SK-N-SH treated with all-trans-retinoic acid at 6 μM for 48 hours (cell line): ENCODE data around the gene KCND2.

ENCODE experiments used
- ATAC-seq: fragments of 200-7000 bp; cut with Tn5 transposase; 3 replicates; pipeline ENCODE4 v1.9.1; 2020; ENCODE audit warnings: mild to moderate bottlenecking, moderate library complexity
- ARNTL ChIP-seq: fragments of 450-650 bp; formaldehyde crosslinking; IDR thresholded peaks from 2 replicates; pipeline ENCODE4 v1.5.0; 2020; ENCODE audit warnings: low read depth, mild to moderate bottlenecking, moderate library complexity, borderline replicate concordance
- BACH2 ChIP-seq: fragments of 250-450 bp; sonication (Bioruptor Pico); IDR thresholded peaks from 2 replicates; pipeline ENCODE4 v1.9.0; 2021; ENCODE audit warnings: mild to moderate bottlenecking, borderline replicate concordance
- CREB5 ChIP-seq: fragments of 250-450 bp; sonication (Bioruptor Pico); IDR thresholded peaks from 2 replicates; pipeline ENCODE4 v1.5.1; 2020; ENCODE audit warnings: low read depth, mild to moderate bottlenecking, moderate library complexity
- CSDC2 ChIP-seq: fragments of 250-450 bp; sonication (Bioruptor Pico); IDR thresholded peaks from 2 replicates; pipeline ENCODE4 v1.5.0; 2020; ENCODE audit warnings: mild to moderate bottlenecking, moderate library complexity
- CSRNP3 ChIP-seq: fragments of 250-450 bp; sonication (Bioruptor Pico); IDR thresholded peaks from 2 replicates; pipeline ENCODE4 v1.5.1; 2021; ENCODE audit warnings: mild to moderate bottlenecking, moderate library complexity
- ESRRG ChIP-seq: fragments of 250-450 bp; sonication (Bioruptor Pico); IDR thresholded peaks from 2 replicates; pipeline ENCODE4 v1.6.1; 2021; ENCODE audit warnings: mild to moderate bottlenecking
- GLIS3 ChIP-seq: fragments of 250-450 bp; sonication (Bioruptor Pico); IDR thresholded peaks from 2 replicates; pipeline ENCODE4 v1.5.0; 2020; ENCODE audit warnings: mild to moderate bottlenecking, moderate library complexity
- ISL1 ChIP-seq: fragments of 250-450 bp; sonication (Bioruptor Pico); IDR thresholded peaks from 2 replicates; pipeline ENCODE4 v2.1.2; 2022; ENCODE audit warnings: mild to moderate bottlenecking, moderate library complexity
- OSR1 ChIP-seq: fragments of 250-450 bp; sonication (Bioruptor Pico); IDR thresholded peaks from 2 replicates; pipeline ENCODE4 v1.8.0; 2022; ENCODE audit warnings: moderate library complexity, mild to moderate bottlenecking, inconsistent platforms
- PATZ1 ChIP-seq: fragments of 250-450 bp; sonication (Bioruptor Pico); IDR thresholded peaks from 2 replicates; pipeline ENCODE4 v1.8.0; 2020; ENCODE audit warnings: mild to moderate bottlenecking, moderate library complexity, borderline replicate concordance
- POU6F1 ChIP-seq: fragments of 250-450 bp; sonication (Bioruptor Pico); IDR thresholded peaks from 2 replicates; pipeline ENCODE4 v1.8.0; 2021; ENCODE audit warnings: low read depth, mild to moderate bottlenecking, moderate library complexity, borderline replicate concordance
- PPARA ChIP-seq: fragments of 250-450 bp; sonication (Bioruptor Pico); IDR thresholded peaks from 2 replicates; pipeline ENCODE4 v1.5.0; 2020; ENCODE audit warnings: mild to moderate bottlenecking, borderline replicate concordance
- RARB ChIP-seq: fragments of 250-450 bp; sonication (Bioruptor Pico); IDR thresholded peaks from 2 replicates; pipeline ENCODE4 v1.8.0; 2021; ENCODE audit warnings: mild to moderate bottlenecking, moderate library complexity
- SNAI2 ChIP-seq: fragments of 250-450 bp; sonication (Bioruptor Pico); IDR thresholded peaks from 2 replicates; pipeline ENCODE4 v1.5.0; 2020; ENCODE audit warnings: mild to moderate bottlenecking, moderate library complexity
- TOX ChIP-seq: fragments of 250-450 bp; sonication (Bioruptor Pico); IDR thresholded peaks from 2 replicates; pipeline ENCODE4 v1.8.0; 2021; ENCODE audit warnings: mild to moderate bottlenecking, moderate library complexity, borderline replicate concordance
- ZC3H10 ChIP-seq: fragments of 250-450 bp; sonication (Bioruptor Pico); IDR thresholded peaks from 2 replicates; pipeline ENCODE4 v1.5.1; 2021; ENCODE audit warnings: mild to moderate bottlenecking, moderate library complexity
- ZFP3 ChIP-seq: fragments of 250-450 bp; sonication (Bioruptor Pico); IDR thresholded peaks from 2 replicates; pipeline ENCODE4 v1.5.0; 2020; ENCODE audit warnings: mild to moderate bottlenecking, moderate library complexity
- ZFP30 ChIP-seq: fragments of 450-650 bp; formaldehyde crosslinking; IDR thresholded peaks from 2 replicates; pipeline ENCODE4 v1.5.0; 2022; ENCODE audit warnings: mild to moderate bottlenecking, moderate library complexity
- ZNF565 ChIP-seq: fragments of 450-650 bp; formaldehyde crosslinking; conservative IDR thresholded peaks from 2 replicates; pipeline ENCODE4 v1.5.0; 2020; ENCODE audit warnings: low read depth, mild to moderate bottlenecking, moderate library complexity
- ZNF70 ChIP-seq: fragments of 450-650 bp; formaldehyde crosslinking; IDR thresholded peaks from 2 replicates; pipeline ENCODE4 v1.5.0; 2020; ENCODE audit warnings: mild to moderate bottlenecking, moderate library complexity
- ZNF8 ChIP-seq: fragments of 450-650 bp; formaldehyde crosslinking; IDR thresholded peaks from 2 replicates; pipeline ENCODE4 v1.5.0; 2020; ENCODE audit warnings: mild to moderate bottlenecking, moderate library complexity

The KCND2 gene

GRCh38 chr7:120278773-120279172, 5.8 kb downstream of the KCND2 start:
- TF ChIP-seq RARB (CRISPR knock-in tag), result no peak
- TF ChIP-seq TOX (CRISPR knock-in tag), result no peak
- no peak for TF ChIP-seq CSRNP3 (CRISPR knock-in tag)
- no peak for TF ChIP-seq GLIS3 (CRISPR knock-in tag)
- no peak for TF ChIP-seq ZNF70
- TF ChIP-seq BACH2 (CRISPR knock-in tag), result no peak
- no peak for TF ChIP-seq ESRRG
- no peak for TF ChIP-seq ZNF8
- no peak for TF ChIP-seq PPARA (CRISPR knock-in tag)
- no peak for TF ChIP-seq POU6F1 (CRISPR knock-in tag)
- TF ChIP-seq, all 23 proteins: peak for 0
- ATAC-seq, result no peak

GRCh38 chr7:120280743-120281142, 7.8 kb downstream of the KCND2 start:
- TF ChIP-seq PATZ1 (CRISPR knock-in tag) (no peak), RARB (CRISPR knock-in tag) (no peak), OSR1 (CRISPR knock-in tag) (no peak), CREB5 (CRISPR knock-in tag) (no peak), ZNF70 (no peak), SNAI2 (CRISPR knock-in tag) (no peak), CSRNP3 (CRISPR knock-in tag) (no peak), ARNTL (no peak), ZFP30 (CRISPR knock-in tag) (no peak), ISL1 (CRISPR knock-in tag) (no peak), ZNF565 (CRISPR knock-in tag) (no peak), PPARA (CRISPR knock-in tag) (no peak), POU6F1 (CRISPR knock-in tag) (no peak), GLIS3 (CRISPR knock-in tag) (no peak), CSDC2 (no peak), ZFP3 (CRISPR knock-in tag) (no peak), ZC3H10 (no peak), TOX (CRISPR knock-in tag) (no peak), ZNF8 (no peak)
- ATAC-seq, result no peak

- TF ChIP-seq ZNF70 (no peak), PATZ1 (CRISPR knock-in tag) (no peak)
- no peak for ATAC-seq
Observed at GRCh38 chr7:120293027-120293426, 20.1 kb downstream of the KCND2 start.
